ENCODE results near the gene EEFSEC.

Gene EEFSEC

DNA sequence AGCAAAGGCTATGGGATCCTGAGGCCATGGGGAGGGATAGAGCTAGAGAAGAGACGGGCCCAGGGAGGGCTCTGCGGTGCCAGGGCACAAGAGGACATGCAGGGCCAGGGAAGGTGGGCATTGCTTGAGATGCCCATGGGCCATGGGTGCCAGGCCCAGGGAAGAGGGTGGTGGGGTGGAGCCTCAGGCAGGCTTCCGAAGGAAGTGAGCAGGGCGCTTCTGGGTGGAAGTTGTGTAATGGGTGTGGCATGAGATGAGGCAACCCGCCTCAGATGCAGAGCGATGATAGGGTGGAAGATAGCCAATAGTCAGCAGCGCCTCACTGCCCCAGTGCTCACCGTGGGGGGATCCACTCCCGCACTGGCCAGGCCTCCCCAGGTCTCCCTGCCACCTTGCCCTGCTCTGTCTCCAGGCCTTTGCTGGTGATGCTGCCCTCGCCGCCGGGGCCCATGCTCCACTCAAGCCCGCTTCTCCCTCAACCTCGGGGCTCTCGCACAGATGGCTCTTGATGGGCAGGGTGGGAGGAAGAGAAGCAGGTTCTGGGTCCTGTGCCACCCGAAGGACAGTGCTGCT is 262.0 kb downstream of the EEFSEC start:
- TF ChIP-seq EZH2phosphoT487 (IDR thresholded peaks at IDR 0.05; ENCODE audit: low read depth), result no peak
- no peak for TF ChIP-seq CTCF (IDR thresholded peaks at IDR 0.05; ENCODE audit: low read depth, low read length)
- Histone ChIP-seq H3K27ac (ENCODE audit: low read length) (no peak overlapping the region), H3K4me3 (ENCODE audit: low read length) (no peak overlapping the region), H4K20me1 (ENCODE audit: insufficient read depth, low read length) (no peaks in the 10 kb centered on the region), H2AFZ (ENCODE audit: low read depth, low read length) (no peak overlapping the region), H3K4me1 (ENCODE audit: low read length) (no peaks in the 10 kb centered on the region), H3K27me3 (ENCODE audit: low read depth, low read length) (no peaks in the 10 kb centered on the region), H3K9me3 (ENCODE audit: insufficient read depth, low read length) (no peaks in the 10 kb centered on the region), H3K4me2 (ENCODE audit: low read length) (no peak overlapping the region), H3K36me3 (replicated peaks; ENCODE audit: low read depth, low read length) (no peaks in the 10 kb centered on the region), H3K79me2 (ENCODE audit: low read length) (no peaks in the 10 kb centered on the region), H3K9ac (ENCODE audit: low read length) (no peak overlapping the region)

DNA sequence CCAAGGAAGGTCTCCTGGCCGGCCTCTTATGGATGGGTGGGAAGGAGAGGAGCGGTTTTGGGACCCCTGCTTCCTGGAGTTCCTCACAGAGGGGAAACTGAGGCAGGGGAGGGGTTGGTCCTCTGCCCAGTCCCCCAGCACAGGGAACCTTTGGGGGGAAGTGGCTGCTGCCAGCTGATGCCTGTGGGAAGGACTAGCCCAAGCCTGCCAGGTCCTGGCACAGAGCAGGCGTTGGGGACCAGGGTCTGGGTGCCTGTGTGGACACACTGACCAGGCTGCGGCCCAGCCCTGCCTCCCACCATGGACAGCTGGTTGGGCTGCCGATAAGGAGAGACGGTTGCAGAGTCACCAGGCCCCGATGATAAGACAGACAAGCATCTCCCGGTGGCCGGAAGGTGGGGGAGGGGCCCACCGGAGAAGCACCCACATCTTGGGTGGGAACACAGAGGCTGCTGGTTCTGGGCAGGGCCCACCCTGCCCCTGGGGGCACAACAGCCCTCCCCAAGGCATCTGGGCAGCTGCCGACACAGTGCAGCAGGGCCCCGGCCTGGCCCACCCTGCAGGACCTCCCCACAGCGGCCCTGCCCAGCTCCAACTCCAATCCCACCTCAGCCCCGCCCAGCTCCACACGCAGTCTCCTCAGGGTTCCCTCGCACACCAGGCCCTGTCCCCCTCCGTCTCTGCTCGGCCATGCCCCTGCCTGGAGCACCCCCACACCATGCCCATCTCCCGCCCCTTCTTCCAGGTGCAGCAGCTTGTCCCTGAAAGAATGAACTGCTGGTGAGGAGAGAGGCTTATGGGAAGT is 262.7 kb downstream of the EEFSEC start:
- Histone ChIP-seq H3K27me3 (ENCODE audit: low read depth, low read length) (no peaks in the 10 kb centered on the region), H3K36me3 (replicated peaks; ENCODE audit: low read depth, low read length) (no peaks in the 10 kb centered on the region), H3K4me2 (ENCODE audit: low read length) (no peak overlapping the region), H2AFZ (ENCODE audit: low read depth, low read length) (no peak overlapping the region), H3K9ac (ENCODE audit: low read length) (no peak overlapping the region), H3K4me3 (ENCODE audit: low read length) (no peak overlapping the region), H3K79me2 (ENCODE audit: low read length) (no peaks in the 10 kb centered on the region), H3K27ac (ENCODE audit: low read length) (no peak overlapping the region), H3K4me1 (ENCODE audit: low read length) (no peaks in the 10 kb centered on the region), H4K20me1 (ENCODE audit: insufficient read depth, low read length) (no peaks in the 10 kb centered on the region), H3K9me3 (ENCODE audit: insufficient read depth, low read length) (no peaks in the 10 kb centered on the region)
- no peak for TF ChIP-seq EZH2phosphoT487 (IDR thresholded peaks at IDR 0.05; ENCODE audit: low read depth)
- TF ChIP-seq CTCF (IDR thresholded peaks at IDR 0.05; ENCODE audit: low read depth, low read length), result no peak

- Histone ChIP-seq H3K9ac (ENCODE audit: low read length) (no peak overlapping the region), H3K36me3 (replicated peaks; ENCODE audit: low read depth, low read length) (no peaks in the 10 kb centered on the region), H3K27me3 (ENCODE audit: low read depth, low read length) (no peaks in the 10 kb centered on the region), H3K27ac (ENCODE audit: low read length) (no peak overlapping the region), H3K9me3 (ENCODE audit: insufficient read depth, low read length) (no peaks in the 10 kb centered on the region), H3K79me2 (ENCODE audit: low read length) (no peaks in the 10 kb centered on the region), H3K4me2 (ENCODE audit: low read length) (no peak overlapping the region), H2AFZ (ENCODE audit: low read depth, low read length) (no peak overlapping the region), H3K4me1 (ENCODE audit: low read length) (no peaks in the 10 kb centered on the region), H3K4me3 (ENCODE audit: low read length) (no peak overlapping the region), H4K20me1 (ENCODE audit: insufficient read depth, low read length) (no peaks in the 10 kb centered on the region)
- no peak for TF ChIP-seq EZH2phosphoT487 (IDR thresholded peaks at IDR 0.05; ENCODE audit: low read depth)
- no peak for TF ChIP-seq CTCF (IDR thresholded peaks at IDR 0.05; ENCODE audit: low read depth, low read length)
Observed at GRCh38 chr3:128416578-128417211, 263.4 kb downstream of the EEFSEC start.

DNA sequence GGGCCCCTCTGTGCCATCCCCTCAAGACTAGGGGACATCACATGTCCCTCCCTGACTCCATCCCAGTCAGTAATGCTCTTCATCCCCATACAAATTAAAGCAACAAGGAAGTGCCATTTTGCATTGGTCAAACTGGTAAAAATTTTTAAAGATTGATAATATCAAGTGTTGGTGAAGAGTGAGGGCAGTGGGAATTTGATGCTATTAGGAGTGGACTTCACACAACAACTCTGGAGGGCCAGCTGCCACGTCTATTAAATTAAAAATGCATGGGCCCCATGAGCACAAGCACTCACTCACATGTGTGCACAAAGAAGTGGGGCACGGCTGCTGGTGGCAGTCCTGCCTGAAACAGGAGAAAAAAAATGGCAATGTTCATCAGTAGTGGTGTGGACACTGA is 265.6 kb downstream of the EEFSEC start:
- Histone ChIP-seq H4K20me1 (ENCODE audit: insufficient read depth, low read length) (no peaks in the 10 kb centered on the region), H3K4me1 (ENCODE audit: low read length) (no peaks in the 10 kb centered on the region), H3K4me2 (ENCODE audit: low read length) (no peak overlapping the region), H3K27ac (ENCODE audit: low read length) (no peak overlapping the region), H2AFZ (ENCODE audit: low read depth, low read length) (no peak overlapping the region), H3K79me2 (ENCODE audit: low read length) (no peaks in the 10 kb centered on the region), H3K27me3 (ENCODE audit: low read depth, low read length) (no peaks in the 10 kb centered on the region), H3K9me3 (ENCODE audit: insufficient read depth, low read length) (no peaks in the 10 kb centered on the region), H3K9ac (ENCODE audit: low read length) (no peak overlapping the region), H3K4me3 (ENCODE audit: low read length) (no peak overlapping the region), H3K36me3 (replicated peaks; ENCODE audit: low read depth, low read length) (no peaks in the 10 kb centered on the region)
- TF ChIP-seq EZH2phosphoT487 (IDR thresholded peaks at IDR 0.05; ENCODE audit: low read depth), result no peak
- no peak for TF ChIP-seq CTCF (IDR thresholded peaks at IDR 0.05; ENCODE audit: low read depth, low read length)

Measured in OCI-LY3 (cell line).